ENCODE results near the gene GUK1.
"Not testable (repeated sequence)": the region's sequence is repeated elsewhere in the genome, so short reads cannot be mapped to it uniquely, and the experiment has no call there.

GUK1 gene

DNA sequence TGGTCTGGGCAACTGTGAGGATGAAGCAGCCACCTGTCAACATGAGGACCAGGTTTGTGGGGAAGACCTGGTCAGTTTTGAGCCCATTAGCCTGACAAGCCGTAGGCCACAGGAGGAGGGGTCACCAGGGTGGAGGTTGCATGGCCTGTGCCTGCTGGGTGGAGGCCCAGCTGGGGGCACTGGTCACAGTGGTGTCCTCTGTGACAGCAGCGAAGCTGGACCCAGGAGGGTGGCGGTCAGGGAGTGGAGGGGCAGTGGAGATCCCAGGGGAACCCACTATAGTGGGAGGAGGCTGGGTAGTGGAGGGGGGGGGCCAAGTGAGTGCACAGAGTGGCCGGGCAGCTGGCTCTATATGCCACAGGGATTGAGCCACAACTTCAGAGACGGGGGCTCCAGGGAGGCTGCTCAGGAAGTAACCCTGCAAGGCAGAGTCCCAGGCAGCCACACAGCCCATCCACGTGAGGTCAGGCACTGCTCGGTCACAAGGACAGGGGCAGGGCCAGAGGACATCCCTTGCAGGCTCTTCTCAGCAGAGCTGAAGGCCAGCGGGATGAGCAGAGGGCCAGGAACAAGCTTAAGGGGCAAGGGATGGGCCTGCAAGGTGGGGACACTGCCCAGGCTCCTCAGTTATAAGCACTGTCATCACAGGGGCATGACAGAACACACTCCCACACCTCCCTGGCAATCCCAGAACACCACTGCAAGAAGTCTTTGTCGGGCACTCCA lies 34.6 kb upstream of the GUK1 start:
- no peak for DNase-seq

DNA sequence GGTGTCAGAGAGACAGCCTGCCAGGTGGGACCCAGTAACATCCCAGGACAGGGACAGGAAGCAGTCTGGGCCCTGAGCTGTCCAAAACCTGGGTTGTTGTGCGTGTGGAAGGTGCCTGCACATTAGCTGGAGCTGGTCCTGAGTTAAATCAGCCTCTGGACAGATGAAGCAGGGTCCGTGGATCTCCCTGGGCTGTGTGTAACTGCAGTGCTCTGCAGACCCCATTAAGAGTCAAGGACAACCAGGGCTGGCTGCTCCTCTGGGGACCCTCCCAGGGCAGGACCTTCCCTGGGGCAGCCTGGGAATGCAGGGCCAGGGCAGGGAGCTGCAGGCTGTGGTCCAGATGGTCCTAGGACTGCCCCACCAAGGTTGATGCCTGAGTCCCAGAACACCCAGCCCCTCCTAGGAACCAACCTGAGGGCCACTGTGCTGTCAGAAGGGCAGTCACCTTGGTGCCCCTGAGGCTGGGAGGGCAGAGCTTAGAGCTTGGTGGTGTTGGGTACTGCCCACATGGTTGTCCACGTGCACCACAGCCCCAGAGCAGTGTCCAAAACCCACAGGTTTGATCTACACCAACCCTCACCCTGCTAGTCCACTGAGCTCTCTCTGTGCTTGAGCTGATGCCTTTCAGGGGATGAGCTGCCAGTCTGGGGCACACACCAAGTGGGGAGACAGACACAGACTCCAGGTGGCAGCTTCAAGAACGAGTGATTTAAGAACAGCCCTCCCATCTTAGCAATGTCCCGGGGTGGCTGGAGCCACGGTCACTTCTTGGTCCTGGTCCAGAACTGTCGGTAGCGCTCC lies 33.9 kb upstream of the GUK1 start:
- DNase-seq = no peak

- no peak for DNase-seq
Observed at GRCh38 chr1:228106800-228107054, 33.4 kb upstream of the GUK1 start.

DNA sequence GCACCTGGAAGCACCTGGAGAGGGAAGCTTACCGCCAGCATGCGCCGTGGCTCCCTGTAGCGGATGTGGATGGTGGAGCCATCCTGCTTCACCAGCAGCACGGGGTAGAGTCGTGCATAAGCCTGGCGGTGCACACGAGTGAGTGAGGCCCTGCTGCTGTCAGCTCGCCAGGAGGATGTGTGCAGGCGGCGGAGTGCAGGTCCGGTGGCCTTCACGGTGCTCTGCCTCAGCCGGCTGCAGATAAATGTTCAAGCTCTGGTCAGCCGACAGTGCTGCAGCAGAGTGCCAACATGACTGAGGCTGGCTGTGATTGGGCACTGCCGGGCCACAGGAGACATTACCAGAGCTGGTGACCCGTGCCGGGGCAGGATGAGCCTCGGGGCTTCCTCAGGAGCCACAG lies 32.4 kb upstream of the GUK1 start:
- no peak for DNase-seq

DNA sequence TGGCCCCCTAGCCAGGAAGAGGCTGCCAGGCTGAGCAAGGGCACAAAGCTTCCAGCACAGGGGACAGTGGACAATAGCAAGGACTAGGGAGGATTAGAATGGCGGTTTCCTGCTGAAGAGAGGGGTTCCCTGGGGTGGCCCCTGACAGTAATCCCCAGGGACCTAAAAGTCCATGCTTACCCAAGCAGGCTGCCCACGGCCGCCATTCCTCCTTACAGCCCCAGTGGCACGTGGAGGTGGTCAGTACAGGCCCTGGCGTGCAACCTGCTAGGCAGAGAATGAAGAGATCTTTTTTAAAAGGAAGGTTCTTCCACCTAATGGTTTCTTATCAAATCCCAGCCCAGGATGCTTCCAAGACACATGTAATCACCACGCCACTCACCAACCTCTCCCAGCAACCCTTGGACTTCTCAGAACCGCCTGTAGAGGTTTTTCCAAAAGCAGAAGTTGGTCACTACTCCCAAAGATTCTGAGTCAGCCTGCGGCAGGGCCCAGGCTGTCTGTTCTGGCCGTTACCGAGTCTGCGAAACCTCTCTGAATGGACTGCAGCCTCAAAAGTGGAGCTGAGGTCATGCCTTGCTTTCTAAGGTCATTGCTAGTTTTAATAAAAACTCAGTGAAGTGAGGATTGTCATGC lies 31.9 kb upstream of the GUK1 start:
- DNase-seq = no peak

- no peak for DNase-seq
Observed at GRCh38 chr1:228108742-228109072, 31.4 kb upstream of the GUK1 start.

- peak; percentile 98 to 99 for DNase-seq
Observed at GRCh38 chr1:228109073-228109961, 30.8 kb upstream of the GUK1 start, which contains the start of gene MRPL55. TSS of gene MRPL55 (minus strand) at chr1:228109299. CDS start at chr1:228108260, 1,039 bp downstream.

- DNase-seq = no peak
Observed at GRCh38 chr1:228109962-228110488, 30.1 kb upstream of the GUK1 start.

DNA sequence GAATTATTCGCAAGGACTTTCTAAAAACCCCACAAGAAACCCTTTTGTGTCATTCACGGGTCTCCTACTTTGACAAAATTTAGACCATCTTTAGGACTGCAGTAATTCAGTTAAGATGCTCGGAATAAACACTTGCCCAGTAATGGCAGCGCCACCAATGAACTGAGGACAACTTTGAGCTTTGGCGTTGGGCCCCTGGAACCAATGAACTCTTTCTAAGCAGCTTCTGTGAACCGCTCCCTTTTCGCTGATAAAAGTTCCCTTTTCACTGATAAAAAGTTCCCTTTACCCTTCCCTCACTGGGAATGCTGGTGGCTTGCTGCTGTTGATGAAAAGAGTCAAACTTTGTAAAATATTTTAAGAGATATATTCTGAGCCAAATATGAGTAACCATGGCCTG lies 29.5 kb upstream of the GUK1 start:
- DNase-seq = no peak

DNA sequence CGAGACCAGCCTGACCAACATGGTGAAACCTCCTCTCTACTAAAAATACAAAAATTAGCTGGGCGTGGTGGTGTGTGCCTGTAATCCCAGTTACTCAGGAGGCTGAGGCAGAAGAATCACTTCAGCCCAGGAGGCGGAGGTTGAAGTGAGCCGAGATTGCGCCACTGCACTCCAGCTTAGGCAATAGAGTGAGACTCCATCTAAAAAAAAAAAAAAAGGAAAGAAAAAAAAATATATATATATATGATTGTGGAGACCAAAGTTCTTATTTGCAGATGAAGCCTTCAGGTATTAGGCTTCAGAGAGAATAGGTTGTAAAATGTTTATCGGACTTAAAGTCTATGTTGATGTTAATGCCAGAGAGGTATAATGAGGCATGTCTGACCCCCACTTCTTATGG lies 28.8 kb upstream of the GUK1 start:
- DNase-seq = not testable (repeated sequence)

DNA sequence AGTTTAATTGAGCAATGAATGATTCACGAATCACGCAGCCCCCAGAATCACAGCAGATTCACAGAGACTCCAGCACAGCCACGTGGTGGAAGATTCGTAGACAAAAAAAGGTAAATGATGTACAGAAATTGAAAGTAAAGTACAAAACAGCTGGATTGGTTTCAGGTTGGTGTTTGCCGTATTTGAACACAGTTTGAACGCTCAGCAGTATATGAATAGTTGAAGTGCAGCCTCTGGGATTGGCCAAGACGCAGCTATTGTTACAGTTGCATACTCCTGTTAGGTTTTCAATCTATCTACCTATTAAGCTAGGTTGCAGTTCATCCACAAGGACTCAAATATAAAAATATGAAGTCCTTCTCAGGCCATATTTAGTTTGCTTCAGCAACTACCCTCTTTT lies 27.9 kb upstream of the GUK1 start:
- no peak for DNase-seq

GRCh38 chr1:228112617-228113016 lies 27.5 kb upstream of the GUK1 start:
- DNase-seq = no peak

GRCh38 chr1:228114827-228115226 lies 25.3 kb upstream of the GUK1 start:
- DNase-seq = no peak

- no peak for DNase-seq
Observed at GRCh38 chr1:228117335-228117734, 22.7 kb upstream of the GUK1 start.

GRCh38 chr1:228118040-228118439 lies 22.0 kb upstream of the GUK1 start:
- DNase-seq = no peak

DNA sequence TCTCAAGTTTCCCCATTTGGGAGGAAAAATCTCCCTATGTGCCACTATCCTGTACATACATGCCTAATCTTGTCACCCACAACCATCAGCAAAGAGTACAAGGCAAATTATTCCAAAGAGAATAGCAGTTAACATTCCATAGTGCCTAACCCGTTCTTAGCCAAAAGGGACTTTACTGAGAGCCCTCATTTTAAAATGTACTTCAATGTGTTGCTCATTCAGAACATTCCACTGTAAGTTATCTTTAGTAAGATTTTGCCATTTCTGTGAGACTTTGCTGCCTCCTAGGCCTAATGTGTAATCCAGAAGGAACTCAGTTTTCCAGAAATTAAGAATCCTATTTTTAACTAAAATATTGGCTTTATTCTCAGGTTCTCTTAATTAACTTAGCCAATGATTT lies 19.7 kb upstream of the GUK1 start:
- no peak for DNase-seq

GRCh38 chr1:228120857-228121489 lies 19.1 kb upstream of the GUK1 start:
- DNase-seq = no peak

DNA sequence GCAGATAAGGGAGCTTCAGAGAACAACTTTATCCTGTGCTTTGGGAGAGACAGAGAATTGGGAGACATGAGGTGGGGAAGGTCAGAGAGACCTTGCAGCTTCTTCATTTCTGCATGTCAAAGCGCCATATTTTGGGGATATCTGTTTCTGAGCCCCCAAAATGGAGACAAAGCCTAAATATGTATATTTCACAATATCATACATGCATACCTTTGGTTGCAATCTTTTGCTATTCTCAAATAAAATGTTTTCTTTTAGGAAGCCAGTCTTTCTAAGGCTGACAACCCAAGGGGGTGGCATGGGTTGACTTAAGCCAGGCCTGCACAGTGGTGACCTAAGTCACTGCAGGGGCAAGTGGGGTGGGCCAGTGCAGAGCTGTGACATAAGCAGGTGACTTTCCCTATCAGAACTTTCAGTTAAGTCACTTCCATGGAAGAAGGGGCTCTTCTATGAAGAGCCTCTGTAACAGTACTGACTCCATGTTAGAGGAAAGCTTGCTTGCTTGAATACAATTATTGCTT lies 17.1 kb upstream of the GUK1 start:
- DNase-seq = no peak

DNA sequence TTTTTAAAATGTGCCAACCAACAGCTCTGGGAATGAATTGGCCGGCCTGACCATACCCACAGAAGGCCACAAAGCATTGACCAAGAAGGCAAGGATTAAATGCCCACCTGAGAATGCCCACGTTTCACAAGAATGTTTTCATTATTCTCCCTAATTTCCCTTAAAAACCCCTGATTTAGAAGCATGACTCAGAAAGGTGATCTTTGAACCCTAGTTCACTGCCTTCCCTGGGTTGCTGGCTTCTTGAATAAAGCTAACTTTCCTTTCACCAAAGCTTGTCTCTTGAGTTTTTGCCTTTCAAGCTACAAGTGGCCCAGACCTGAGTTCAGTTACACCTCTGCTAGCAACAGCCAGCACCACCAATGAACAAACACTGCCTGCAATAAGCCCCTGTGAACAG lies 16.6 kb upstream of the GUK1 start:
- no peak for DNase-seq

DNA sequence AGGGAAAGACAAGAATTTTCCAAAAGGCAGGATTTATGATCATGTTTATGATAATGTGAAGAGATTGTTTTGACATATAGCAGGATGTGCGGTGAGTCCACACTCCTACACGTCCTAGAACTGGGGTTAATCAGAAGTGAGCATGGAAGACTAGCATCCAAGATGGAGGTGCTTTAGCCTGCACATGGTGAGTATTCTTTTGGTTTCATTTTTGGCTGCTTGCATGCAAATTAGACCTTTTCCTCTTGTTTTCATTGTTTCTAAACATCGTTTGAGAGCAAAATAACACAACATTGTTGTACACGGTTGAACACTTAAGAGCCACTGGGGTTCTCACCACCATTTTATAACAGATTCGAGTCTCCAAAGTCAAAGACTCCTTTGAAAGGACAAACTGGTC lies 14.9 kb upstream of the GUK1 start:
- no peak for DNase-seq

GRCh38 chr1:228131766-228132165 lies 8.3 kb upstream of the GUK1 start:
- DNase-seq = no peak

DNA sequence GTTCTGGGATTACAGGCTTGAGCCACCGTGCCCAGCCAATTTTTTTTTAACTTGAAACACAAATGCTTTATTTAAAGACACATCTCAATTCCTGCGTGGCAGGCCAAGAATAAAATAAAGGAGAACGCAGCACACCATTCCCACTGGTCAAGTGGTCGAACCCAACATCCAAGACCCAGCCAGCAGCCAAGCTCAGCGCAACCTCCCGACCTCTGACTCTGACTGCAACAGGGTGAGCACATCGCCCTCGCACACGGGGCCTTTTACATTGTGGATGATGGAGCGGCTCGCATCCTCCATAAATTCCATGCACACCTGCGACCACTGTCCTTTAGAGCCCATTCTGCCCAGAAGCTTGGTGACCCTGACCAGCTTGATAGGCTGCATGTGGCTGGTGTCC lies 5.5 kb upstream of the GUK1 start:
- no peak for DNase-seq

Data from stimulated activated CD4-positive, alpha-beta T cell treated with anti-CD3 and anti-CD28 coated beads, Interleukin-2, amount 100 ng/mL, for 24 hours (primary cell).